GM12801 (cell line): ENCODE results near the gene ATM.

Experiments
- CTCF ChIP-seq: IDR thresholded peaks from one replicate; pipeline ENCODE4 v1.5.1; 2011; ENCODE audit warnings: control low read depth; ENCODE audit not compliant: insufficient read length; ENCODE audit errors: extremely low read depth

Gene ATM

GRCh38 chr11:108233277-108233945, 10.5 kb downstream of the ATM start:
- no peak for TF ChIP-seq CTCF

- no peak for TF ChIP-seq CTCF
These were observed 12.3 kb downstream of the ATM start for GRCh38 chr11:108235192-108235591.

GRCh38 chr11:108235633-108236032, 12.8 kb downstream of the ATM start:
- no peak for TF ChIP-seq CTCF

- TF ChIP-seq CTCF: no peak
These were observed 14.2 kb downstream of the ATM start for GRCh38 chr11:108237058-108237481.

GRCh38 chr11:108239076-108239475, 16.2 kb downstream of the ATM start:
- TF ChIP-seq CTCF: no peak

- no peak for TF ChIP-seq CTCF
These were observed 18.6 kb downstream of the ATM start for GRCh38 chr11:108241330-108242037.

- TF ChIP-seq CTCF: no peak
These were observed 19.6 kb downstream of the ATM start for GRCh38 chr11:108242422-108242821.
